LoVo (cell line): Measurements from ENCODE around the gene LIX1L.
A peak's percentile ranks its signal among the peaks of the same experiment; 100 is the strongest.

ENCODE experiments used
- DNase-seq: peaks from one replicate; pipeline ENCODE4 v3.0.0-alpha.2; 2016; ENCODE audit warnings: low spot score

Gene LIX1L

GRCh38 chr1:145963265-145964019, 5.6 kb upstream of the LIX1L start:
- DNase-seq = peak; percentile 57

- DNase-seq = no peak
Measured at GRCh38 chr1:145962157-145963102, 4.6 kb upstream of the LIX1L start.

DNA sequence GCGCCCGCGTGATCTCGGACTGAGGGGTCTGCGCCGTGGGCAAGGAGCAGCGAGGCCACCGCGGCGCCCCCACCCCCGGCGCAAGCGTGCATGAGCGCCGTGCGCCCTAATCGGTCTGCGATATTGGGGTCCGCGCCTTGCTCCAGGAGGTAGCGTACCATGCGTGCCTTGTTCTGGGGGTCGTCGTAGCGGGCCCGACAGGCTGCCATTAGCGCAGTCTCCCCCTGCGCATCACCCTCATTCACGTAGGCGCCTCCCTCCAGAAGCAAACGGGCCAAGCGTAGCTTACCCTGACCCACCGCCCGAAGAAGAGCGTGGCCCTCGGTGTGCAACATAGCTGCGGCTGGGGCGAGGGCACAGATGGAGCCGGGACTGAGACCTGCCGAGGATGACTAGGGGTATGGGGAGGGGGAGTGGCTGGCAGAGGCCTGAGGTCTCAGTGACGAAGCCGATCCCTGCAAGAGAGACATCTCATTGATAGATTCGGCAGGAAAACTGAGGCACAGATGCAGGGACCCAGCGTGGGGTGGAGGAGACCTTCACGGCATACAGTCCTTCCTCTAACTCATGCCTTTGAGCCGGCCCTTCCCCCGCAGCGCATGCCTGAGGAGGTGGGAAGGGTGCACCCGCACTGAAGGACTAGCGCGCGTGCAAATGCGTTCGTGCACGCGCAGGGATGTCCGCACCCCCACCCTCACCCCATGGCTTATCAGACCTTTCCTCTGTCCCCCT, 3.8 kb upstream of the LIX1L start:
- no peak for DNase-seq

DNA sequence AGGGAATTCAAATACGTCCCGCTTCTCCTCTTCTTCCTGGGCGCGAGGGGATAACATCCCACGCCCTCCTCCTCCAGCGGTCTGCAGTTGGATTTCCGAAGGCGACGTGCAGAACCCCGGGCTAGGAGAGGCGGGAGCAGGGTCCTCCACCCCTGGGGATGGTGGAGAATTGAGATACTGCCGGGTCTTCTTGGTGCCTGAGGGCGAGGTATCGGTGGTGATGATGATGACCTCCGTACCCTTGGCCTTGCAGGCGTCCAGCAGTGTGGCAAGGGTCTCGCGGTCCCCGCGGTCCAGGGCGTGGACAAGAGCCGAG, 3.2 kb upstream of the LIX1L start:
- no peak for DNase-seq

GRCh38 chr1:145960468-145961108, 2.8 kb upstream of the LIX1L start:
- no peak for DNase-seq

- DNase-seq = no peak
Measured at GRCh38 chr1:145959957-145960467, 2.2 kb upstream of the LIX1L start.

DNA sequence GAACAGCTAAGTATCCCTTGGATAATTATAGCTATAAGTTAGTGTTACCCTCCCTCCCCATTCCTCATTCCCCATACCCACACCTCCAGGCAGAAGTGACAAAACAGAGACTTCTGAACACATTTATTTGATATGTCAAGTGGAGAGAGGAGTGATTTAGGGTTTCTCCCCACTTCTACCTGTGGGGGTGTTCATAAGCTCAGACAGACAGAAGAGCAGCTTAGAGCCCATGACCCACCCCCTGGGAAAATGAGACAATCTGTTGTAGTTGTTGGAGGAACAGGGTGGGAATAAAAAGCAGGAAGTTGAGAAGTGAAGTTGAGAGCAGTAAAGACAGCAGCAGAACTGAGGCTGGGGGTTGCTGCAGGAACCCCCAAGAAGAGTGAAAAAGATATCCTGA, 1.5 kb upstream of the LIX1L start:
- DNase-seq = no peak

- no peak for DNase-seq
Measured at GRCh38 chr1:145958734-145959133, 917 bp upstream of the LIX1L start.

DNA sequence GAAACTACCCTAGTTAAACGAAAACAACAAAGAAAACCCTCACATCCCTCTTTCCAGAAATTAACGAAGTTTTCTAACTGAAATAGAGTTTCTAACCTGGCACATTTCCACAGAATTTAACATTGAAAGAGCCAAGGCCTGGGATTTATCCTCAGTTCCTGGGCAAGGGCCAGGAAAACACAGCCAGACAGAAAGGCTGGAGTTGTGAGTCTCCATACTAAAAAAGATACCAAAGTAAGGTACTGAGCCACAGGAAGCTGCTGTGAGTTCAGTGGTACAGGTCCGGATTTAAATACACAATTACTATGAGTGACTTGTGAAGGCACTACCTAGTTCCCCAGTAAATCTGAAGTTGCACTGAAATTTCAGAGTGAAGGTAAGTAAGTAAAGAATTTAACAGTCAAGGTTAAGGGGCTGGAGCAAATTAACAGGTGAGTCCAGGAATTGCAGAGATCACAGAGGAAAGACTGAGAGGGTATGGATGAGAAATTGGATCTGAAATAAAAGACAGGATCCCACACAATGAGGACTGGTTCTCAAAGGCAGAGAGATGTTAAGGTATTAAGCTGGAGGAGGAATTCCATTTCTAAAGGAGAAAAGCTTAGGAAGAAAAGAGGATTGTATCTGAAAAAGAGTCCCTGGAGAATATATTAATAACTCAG, 905 bp downstream of the LIX1L start:
- no peak for DNase-seq

DNA sequence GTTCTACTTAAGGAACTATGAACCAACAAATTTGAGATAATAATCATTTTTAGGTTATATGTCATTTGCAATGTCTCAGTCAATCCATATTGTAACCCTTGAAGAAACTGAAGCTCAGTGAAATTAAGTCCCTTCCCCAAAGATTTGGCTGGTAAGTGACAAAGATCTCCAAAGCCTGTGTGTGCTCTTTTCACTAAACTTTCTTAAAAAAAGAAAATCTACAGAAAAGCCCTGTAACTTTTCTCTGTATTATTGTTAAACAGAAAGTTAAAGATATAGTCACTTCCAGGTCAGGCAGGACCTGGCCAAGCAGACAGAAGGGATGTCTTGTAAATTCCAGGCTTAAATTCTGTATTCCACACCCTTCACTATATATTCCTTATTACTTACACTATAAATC, 1.5 kb downstream of the LIX1L start:
- no peak for DNase-seq

GRCh38 chr1:145955436-145955835, 2.4 kb downstream of the LIX1L start:
- no peak for DNase-seq

GRCh38 chr1:145953861-145954260, 4.0 kb downstream of the LIX1L start:
- DNase-seq = no peak

DNA sequence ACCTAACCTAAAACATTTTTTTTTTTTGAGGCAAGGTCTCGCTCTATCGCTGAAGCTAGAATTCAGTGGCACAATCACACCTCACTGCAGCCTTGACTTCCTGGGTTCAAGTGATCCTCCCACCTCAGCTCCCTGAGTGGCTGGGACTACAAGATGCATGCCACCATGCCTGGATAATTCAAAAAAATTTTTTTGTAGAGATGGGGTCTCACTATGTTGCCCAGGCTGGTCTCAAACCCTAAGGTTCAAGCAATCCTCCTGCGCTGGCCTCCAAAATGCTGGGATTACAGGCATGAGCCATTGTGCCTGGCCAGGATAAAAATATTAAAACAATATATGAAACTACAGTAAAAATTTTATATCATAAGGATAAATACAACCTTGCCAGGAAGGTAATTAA, 4.9 kb downstream of the LIX1L start:
- DNase-seq = no peak

DNA sequence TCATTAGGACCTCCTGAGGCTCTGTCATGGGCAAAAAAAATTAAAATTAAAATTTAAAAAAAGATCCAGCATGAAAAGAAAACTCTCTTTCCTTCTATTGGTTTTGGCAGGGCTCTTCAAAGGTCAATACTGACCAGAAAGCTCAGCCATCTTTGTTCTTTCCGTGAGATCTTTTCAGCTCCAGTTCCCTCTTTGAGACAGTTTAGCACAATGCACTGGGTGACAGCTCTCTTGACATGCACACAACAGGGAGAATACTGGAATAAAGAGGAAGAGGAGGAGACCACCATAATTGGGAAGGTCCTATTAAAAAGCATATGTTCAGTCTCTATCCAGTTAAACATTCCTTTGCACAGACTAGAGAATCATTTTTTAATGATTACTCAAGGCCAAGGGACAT, 6.3 kb downstream of the LIX1L start:
- no peak for DNase-seq

DNA sequence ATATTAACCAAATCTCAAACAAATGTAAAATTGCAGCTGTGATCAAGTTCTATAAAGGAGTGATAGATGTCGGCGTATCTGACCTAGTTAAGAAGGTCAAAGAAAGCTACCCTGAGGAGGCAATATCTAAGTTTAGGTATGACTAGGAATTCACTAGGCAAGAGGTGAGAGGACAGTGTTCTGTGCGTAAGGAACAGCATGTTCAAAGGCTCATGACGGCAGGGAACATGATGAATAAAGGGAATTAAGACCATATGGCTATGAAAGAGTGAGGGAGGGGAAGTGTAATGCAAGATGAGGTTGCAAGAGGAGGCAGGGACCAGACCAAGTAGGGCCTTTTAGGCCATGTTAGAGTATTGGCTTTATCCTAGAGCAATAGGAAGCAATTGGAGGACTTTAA, 8.6 kb downstream of the LIX1L start:
- no peak for DNase-seq

DNA sequence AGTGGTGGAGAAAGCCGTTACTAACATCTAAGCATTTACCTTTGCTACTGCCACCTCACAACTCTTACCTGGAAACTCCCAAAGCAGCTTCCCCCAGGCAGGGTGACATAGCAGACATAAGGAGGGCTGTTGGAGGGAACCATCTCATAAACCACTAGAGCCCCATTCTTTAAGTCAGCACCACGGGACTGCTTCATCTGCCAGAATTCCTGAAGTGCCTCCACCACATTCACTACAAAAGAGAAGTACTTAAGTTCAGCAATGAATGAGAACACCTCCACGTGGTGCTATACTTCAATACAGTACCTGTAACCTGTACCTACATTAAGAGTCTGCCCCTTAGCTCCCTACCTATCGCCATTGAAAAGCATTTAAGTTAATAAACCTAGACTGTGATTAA, 10.3 kb downstream of the LIX1L start:
- no peak for DNase-seq

GRCh38 chr1:145946477-145946986, 11.3 kb downstream of the LIX1L start:
- no peak for DNase-seq

GRCh38 chr1:145944532-145944931, 13.3 kb downstream of the LIX1L start:
- DNase-seq = no peak

GRCh38 chr1:145942871-145943270, 14.9 kb downstream of the LIX1L start:
- no peak for DNase-seq

DNA sequence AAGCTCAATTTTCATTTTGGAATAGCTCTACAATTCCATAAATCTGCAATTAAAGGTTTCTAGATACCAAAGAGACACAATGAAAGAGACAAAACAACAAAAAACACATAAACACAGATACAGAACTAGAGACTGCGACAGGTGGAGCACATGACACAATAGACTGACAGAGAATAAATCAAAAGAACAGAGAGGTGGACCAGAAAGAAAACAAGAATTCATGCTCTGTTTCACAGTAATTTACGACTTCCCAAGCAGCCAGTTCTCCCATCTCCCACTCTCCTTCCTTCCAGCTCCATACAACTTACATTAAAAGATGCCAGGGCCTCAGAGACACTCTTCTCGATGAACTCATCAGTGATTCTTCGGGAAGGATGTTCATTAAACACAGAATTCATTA, 15.4 kb downstream of the LIX1L start:
- DNase-seq = no peak

DNA sequence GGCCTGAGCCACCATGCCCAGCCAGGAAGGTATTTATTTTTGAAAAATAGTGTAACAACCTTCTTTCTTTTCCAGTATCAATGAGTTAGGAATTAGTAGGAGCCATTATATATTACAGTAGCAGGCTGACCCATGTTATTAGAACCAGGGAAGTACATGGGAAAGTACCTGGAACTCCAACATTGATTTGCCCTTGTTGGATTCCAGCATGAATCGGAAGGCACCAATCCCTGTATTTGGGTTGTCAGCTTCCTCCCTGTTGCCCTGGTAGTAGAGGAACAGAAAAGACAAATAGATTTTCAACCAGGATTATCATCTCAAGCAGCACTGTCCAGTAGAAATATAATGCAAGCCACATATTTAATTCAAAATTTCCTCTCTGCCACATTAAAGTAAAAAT, 20.4 kb downstream of the LIX1L start:
- no peak for DNase-seq
